Measurements from ENCODE around the gene MRPL16.

DNA sequence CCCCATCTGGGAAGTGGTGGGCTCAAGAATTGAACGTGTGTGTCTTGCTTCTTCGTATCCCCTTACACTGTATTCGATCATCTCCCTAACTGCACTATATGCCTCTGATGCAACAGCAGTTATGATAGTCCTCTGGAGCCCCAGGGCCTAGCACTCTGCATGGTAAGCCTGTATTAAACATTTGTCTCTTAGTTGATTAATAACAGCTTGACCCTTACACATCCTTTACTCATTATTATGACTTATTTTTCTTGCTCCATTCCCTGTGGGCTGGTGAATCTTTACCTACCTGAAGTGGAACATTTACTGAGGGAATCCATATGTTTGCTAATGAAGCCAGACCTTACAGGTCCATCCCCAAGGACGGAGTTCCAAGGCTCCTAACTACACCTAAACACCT lies 49.8 kb downstream of the MRPL16 start:
- TF ChIP-seq EP300 (IDR thresholded peaks at IDR 0.05; ENCODE audit: borderline replicate concordance) (no peak), CEBPB (IDR thresholded peaks at IDR 0.05) (no peak)
- TF ChIP-seq, protein P1, sequence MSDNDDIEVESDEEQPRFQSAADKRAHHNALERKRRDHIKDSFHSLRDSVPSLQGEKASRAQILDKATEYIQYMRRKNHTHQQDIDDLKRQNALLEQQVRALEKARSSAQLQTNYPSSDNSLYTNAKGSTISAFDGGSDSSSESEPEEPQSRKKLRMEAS (IDR thresholded peaks at IDR 0.05) = no peak

Measured in Ishikawa (cell line).